IMR-90 (cell line): ENCODE results near the gene POU2AF2. TPM values are rescaled to one million over a fixed set of nuclear protein-coding genes. Genes with fewer than 3 reads are reported as not detected.
A peak's percentile ranks its signal among the peaks of the same experiment; 100 is the strongest.

Source experiments
- ATAC-seq: fragments of 200-7000 bp; cut with Tn5 transposase; 2 replicates; pipeline ENCODE4 v1.9.1; 2020; ENCODE audit warnings: low read depth, mild to moderate bottlenecking, moderate library complexity
- BruUV-seq: library from RNA; stranded (reverse); fragments of 400-500 nt; replicated peaks from 2 replicates; lab custom pipeline; 2021; lab: Mats Ljungman, UMichigan
- CTCF ChIA-PET: fragments of 300-600 bp; formaldehyde crosslinking; extraction: SDS; loops from one replicate; lab custom pipeline; 2021; ENCODE audit warnings: antibody characterized with exemption; lab: Yijun Ruan, JAX
- POLR2A ChIA-PET: fragments of 300-600 bp; sonication (Branson Sonifier 250); formaldehyde crosslinking; loops from one replicate; lab custom pipeline; 2022; ENCODE audit warnings: antibody characterized with exemption; ENCODE audit not compliant: unreplicated experiment; lab: Charles Lee
- DNase-seq: peaks from one replicate; pipeline ENCODE4 v3.0.0; 2013
- H2AFZ ChIP-seq: replicated peaks from 2 replicates; pipeline ENCODE3; 2013; ENCODE audit warnings: low read length, mild to moderate bottlenecking; ENCODE audit not compliant: poor library complexity
- H2AK5ac ChIP-seq: 2 replicates; pipeline ENCODE4 v1.6.1; 2013; ENCODE audit warnings: low read depth, low read length, inconsistent platforms
- H2AK9ac ChIP-seq: replicated peaks from 2 replicates; pipeline ENCODE3; 2013; ENCODE audit warnings: mild to moderate bottlenecking, low read depth, low read length, moderate library complexity; ENCODE audit not compliant: poor library complexity
- H2BK120ac ChIP-seq: 2 replicates; pipeline ENCODE4 v1.6.1; 2013; ENCODE audit warnings: low read depth, low read length, inconsistent platforms
- H2BK15ac ChIP-seq: 3 replicates; pipeline ENCODE4 v1.6.1; 2013; ENCODE audit warnings: low read depth, low read length, inconsistent platforms
- H2BK20ac ChIP-seq: 2 replicates; pipeline ENCODE4 v1.6.1; 2013; ENCODE audit warnings: low read depth, mild to moderate bottlenecking, inconsistent platforms, low read length, moderate library complexity
- H2BK5ac ChIP-seq: 2 replicates; pipeline ENCODE4 v1.6.1; 2013; ENCODE audit warnings: mild to moderate bottlenecking, low read depth, low read length, inconsistent platforms; ENCODE audit not compliant: poor library complexity, severe bottlenecking
- H3K14ac ChIP-seq: replicated peaks from 2 replicates; pipeline ENCODE4 v1.6.1; 2013; ENCODE audit warnings: low read depth, low read length, inconsistent platforms
- H3K18ac ChIP-seq: 2 replicates; pipeline ENCODE4 v1.6.1; 2013; ENCODE audit warnings: low read depth, low read length, control low read depth
- H3K23ac ChIP-seq: 2 replicates; pipeline ENCODE4 v1.6.1; 2013; ENCODE audit warnings: low read depth, low read length, inconsistent platforms
- H3K27ac ChIP-seq: 2 replicates; pipeline ENCODE4 v1.5.1; 2013; ENCODE audit warnings: mild to moderate bottlenecking, control low read depth, low read length; ENCODE audit not compliant: insufficient read depth
- H3K27me3 ChIP-seq: 2 replicates; pipeline ENCODE4 v1.6.1; 2013; ENCODE audit warnings: low read length; ENCODE audit not compliant: control insufficient read depth, insufficient read depth
- H3K36me3 ChIP-seq: 2 replicates; pipeline ENCODE4 v1.6.1; 2013; ENCODE audit warnings: low read length, mixed read lengths; ENCODE audit not compliant: control insufficient read depth, insufficient read depth
- H3K4ac ChIP-seq: 2 replicates; pipeline ENCODE4 v1.6.1; 2013; ENCODE audit warnings: low read depth, low read length, inconsistent platforms
- H3K4me1 ChIP-seq: 2 replicates; pipeline ENCODE4 v1.6.1; 2013; ENCODE audit warnings: low read length, mixed read lengths; ENCODE audit not compliant: control insufficient read depth, insufficient read depth
- H3K4me2 ChIP-seq: 2 replicates; pipeline ENCODE4 v1.6.1; 2013; ENCODE audit warnings: low read depth, mild to moderate bottlenecking, control low read depth, low read length, moderate library complexity
- H3K4me3 ChIP-seq: 2 replicates; pipeline ENCODE4 v1.5.1; 2013; ENCODE audit warnings: low read depth, mild to moderate bottlenecking, control low read depth, low read length, moderate library complexity; ENCODE audit not compliant: insufficient read depth
- H3K56ac ChIP-seq: 2 replicates; pipeline ENCODE4 v1.6.1; 2013; ENCODE audit warnings: low read length, inconsistent platforms; ENCODE audit not compliant: insufficient read depth; ENCODE audit errors: extremely low read depth
- H3K79me1 ChIP-seq, 2 experiments: 2 replicates each; pipeline ENCODE4 v1.6.1; 2013; ENCODE audit warnings: low read length in 2 of 2, inconsistent platforms in 1 of 2, low read depth in 1 of 2
- H3K9ac ChIP-seq: 2 replicates; pipeline ENCODE4 v1.6.1; 2013; ENCODE audit warnings: low read depth, low read length, control low read depth
- H3K9me1 ChIP-seq: 2 replicates; pipeline ENCODE4 v1.6.1; 2013; ENCODE audit warnings: low read length, inconsistent platforms; ENCODE audit not compliant: insufficient read depth
- H3K9me3 ChIP-seq: 2 replicates; pipeline ENCODE4 v1.6.1; 2013; ENCODE audit warnings: low read length; ENCODE audit not compliant: control insufficient read depth, insufficient read depth
- H4K20me1 ChIP-seq: 2 replicates; pipeline ENCODE4 v1.6.1; 2013; ENCODE audit warnings: low read length, inconsistent platforms; ENCODE audit not compliant: insufficient read depth
- H4K5ac ChIP-seq: 2 replicates; pipeline ENCODE4 v1.6.1; 2013; ENCODE audit warnings: mild to moderate bottlenecking, low read depth, low read length, control low read depth
- H4K8ac ChIP-seq, 2 experiments: 2 replicates each; pipeline ENCODE4 v1.6.1; 2013; ENCODE audit warnings: low read depth in 2 of 2, low read length in 2 of 2, control low read depth in 1 of 2, inconsistent platforms in 1 of 2
- H4K91ac ChIP-seq: 2 replicates; pipeline ENCODE4 v1.6.1; 2013; ENCODE audit warnings: low read depth, low read length, inconsistent platforms; ENCODE audit not compliant: insufficient read depth
- BHLHE40 ChIP-seq: fragments of 150-350 bp; IDR thresholded peaks from 2 replicates; pipeline ENCODE4 v1.6.1; 2016; ENCODE audit warnings: mild to moderate bottlenecking, low read depth, low read length
- MAFK ChIP-seq: IDR thresholded peaks from 2 replicates; pipeline ENCODE4 v1.6.1; 2012; ENCODE audit warnings: low read depth, low read length, improper control_type of control experiment
- RCOR1 ChIP-seq: IDR thresholded peaks from 2 replicates; pipeline ENCODE4 v1.6.1; 2012; ENCODE audit warnings: mild to moderate bottlenecking, low read length, improper control_type of control experiment; ENCODE audit not compliant: insufficient replicate concordance
- WGBS, 2 experiments: methylation state at CpG; one replicate each; pipeline versions ENCODE4 v1.1.5 to v1.1.7; 2013; ENCODE audit warnings: missing lambda C conversion rate in 2 of 2; ENCODE audit not compliant: insufficient read length in 1 of 2; ENCODE audit errors: extremely low coverage in 2 of 2; 5-methylcytosine and 5-hydroxymethylcytosine counted together
- dilution Hi-C: fragments of 300-500 bp; cut with HindIII; formaldehyde crosslinking; loops from one replicate; pipeline ENCODE4 v1.14.3; 2018; ENCODE audit warnings: low sequenced_read_pairs; ENCODE audit not compliant: unreplicated experiment
- in situ Hi-C: fragments of 300-500 bp; cut with MboI; formaldehyde crosslinking; loops from 3 replicates; pipeline ENCODE4 v1.14.3; 2019; ENCODE audit warnings: low sequenced_read_pairs, inconsistent platforms, mixed read lengths
- intact Hi-C: fragments of 100-400 bp; cut with micrococcal nuclease; formaldehyde crosslinking; loops from 2 replicates; pipeline ENCODE4 v1.10.0; 2022
- polyA plus RNA-seq, 3 experiments: library from polyadenylated mRNA; depleted of rRNA; stranded (reverse); fragments of >200 nt; gene quantifications; 2 replicates each; pipeline ENCODE4 v1.2.3, GENCODE V29; 2012; ENCODE audit warnings: low replicate concordance in 1 of 3
- total RNA-seq: library from RNA; depleted of rRNA; stranded (reverse); fragments of >200 nt; gene quantifications from 2 replicates; pipeline ENCODE4 v1.2.3, GENCODE V29; 2012

Gene POU2AF2
- total and polyA plus RNA-seq, 2 of the 4 experiments (the other 2 are of a cell fraction), result not detected

DNA sequence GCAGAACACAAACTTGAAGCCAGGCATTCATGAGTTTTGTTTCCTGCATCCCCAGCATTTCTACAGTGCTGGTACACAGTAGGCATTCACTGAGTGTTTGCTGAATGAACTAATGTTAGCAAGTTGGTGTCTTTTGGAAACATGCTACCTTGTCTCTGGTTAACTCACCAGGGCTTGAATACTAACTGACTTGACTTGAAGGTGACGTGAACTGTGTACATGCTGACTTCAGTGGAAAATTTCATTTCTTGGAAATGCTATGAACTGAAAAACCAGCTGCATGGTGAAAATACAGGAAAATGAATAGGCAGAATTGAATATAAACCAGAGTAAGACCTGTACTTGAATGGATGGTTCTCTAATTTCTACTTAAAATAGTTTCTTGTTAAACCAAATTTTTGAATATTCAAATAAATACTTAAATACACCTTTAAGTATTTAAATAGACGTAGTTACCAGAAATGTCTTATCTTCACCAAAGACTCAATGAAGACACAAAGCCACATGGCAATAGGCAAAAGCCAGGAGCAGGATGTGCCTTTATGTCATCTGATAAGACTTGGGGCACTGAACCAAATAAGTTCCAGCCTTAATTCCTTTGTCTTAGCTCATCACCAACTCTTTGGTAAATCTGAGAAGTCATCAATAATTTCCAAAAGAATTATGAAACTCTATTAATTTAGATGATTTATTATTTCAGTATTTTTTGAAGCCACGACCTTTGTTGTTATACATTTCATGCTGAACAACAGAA lies 39.7 kb upstream of the POU2AF2 start:
- peaks cover 7% of the 10 kb centered on the region; the same call in 1 of the 2 replicates for H3K9me1 ChIP-seq
- H2BK20ac ChIP-seq, result peak overlapping the region; percentile 94
- H4K8ac ChIP-seq, result peak overlapping the region; percentile 75 to 85
- H2AFZ ChIP-seq, result no peak overlapping the region
- H3K9me3 ChIP-seq, result no peaks in the 10 kb centered on the region
- H3K4ac ChIP-seq, result peak overlapping the region; percentile 91
- H2BK15ac ChIP-seq, result peak overlapping the region; percentile 98
- H2BK120ac ChIP-seq, result peak overlapping the region; percentile 94
- no peak for DNase-seq
- H3K27ac ChIP-seq, result peak overlapping the region; percentile 79
- peak overlapping the region; percentile 83 for H2AK9ac ChIP-seq
- in situ Hi-C loops (no loop called here), intact Hi-C loops (no loop called here), dilution Hi-C loops (no loop called here)
- H3K56ac ChIP-seq, result peak overlapping the region; percentile 74
- peaks cover 18% of the 10 kb centered on the region for H3K4me1 ChIP-seq
- H4K91ac ChIP-seq, result peak overlapping the region; percentile 92
- peak overlapping the region; percentile 89; the same call in 1 of the 2 replicates for H4K5ac ChIP-seq
- ChIA-PET CTCF (no interaction called here), POLR2A (no interaction called here)
- H4K20me1 ChIP-seq, result no peaks in the 10 kb centered on the region
- peak overlapping the region; percentile 86 for H3K14ac ChIP-seq
- no TSS peak for BruUV-seq
- H3K23ac ChIP-seq, result peak overlapping the region; percentile 93
- TF ChIP-seq MAFK (no peak), RCOR1 (no peak), BHLHE40 (no peak)
- ATAC-seq, result peak; percentile 30
- no peaks in the 10 kb centered on the region for H3K36me3 ChIP-seq
- no peaks in the 10 kb centered on the region for H3K79me1 ChIP-seq
- H3K4me3 ChIP-seq, result no peak overlapping the region
- H2AK5ac ChIP-seq, result peak overlapping the region; percentile 87
- no peak overlapping the region for H3K9ac ChIP-seq
- H3K27me3 ChIP-seq, result no peaks in the 10 kb centered on the region
- peak overlapping the region; percentile 90 for H2BK5ac ChIP-seq
- H3K4me2 ChIP-seq, result no peak overlapping the region
- peak overlapping the region; percentile 94 for H3K18ac ChIP-seq
- WGBS, 2 experiments, result 100% methylated on average over 1 of the region's 3 CpGs; no CpG with 5 or more reads in 1 of the 2 experiments
